OCI-LY7 (cell line): ENCODE measurements around the gene SPATA25. TPM values are rescaled to one million over a fixed set of nuclear protein-coding genes. Genes with fewer than 3 reads are reported as not detected.

Source experiments
- BruUV-seq: library from RNA; stranded (reverse); fragments of 400-500 nt; replicated peaks from 2 replicates; lab custom pipeline; 2021; lab: Mats Ljungman, UMichigan
- CTCF ChIA-PET: fragments of 300-600 bp; sonication (Branson Sonifier 250); formaldehyde crosslinking; loops from one replicate; lab custom pipeline; 2022; ENCODE audit warnings: antibody characterized with exemption; ENCODE audit not compliant: unreplicated experiment; lab: Charles Lee
- POLR2A ChIA-PET: fragments of 300-600 bp; sonication (Branson Sonifier 250); formaldehyde crosslinking; loops from one replicate; lab custom pipeline; 2022; ENCODE audit warnings: antibody characterized with exemption; lab: Charles Lee
- DNase-seq: peaks from one replicate; pipeline ENCODE4 v3.0.0-alpha.2; 2015; ENCODE audit warnings: low spot score
- H2AFZ ChIP-seq: fragments of 200-600 bp; sonication (generic), shearing (Covaris generic); 2 replicates; pipeline ENCODE4 v1.6.1; 2014; ENCODE audit warnings: mild to moderate bottlenecking, antibody characterized with exemption, low read length, moderate library complexity
- H3K27ac ChIP-seq: fragments of 200-600 bp; sonication (generic); 2 replicates; pipeline ENCODE4 v1.5.1; 2014; ENCODE audit warnings: mixed run types, low read depth, mild to moderate bottlenecking, moderate library complexity, low read length, inconsistent platforms; ENCODE audit not compliant: poor library complexity, severe bottlenecking
- H3K36me3 ChIP-seq: fragments of 200-600 bp; sonication (generic); 2 replicates; pipeline ENCODE4 v1.6.1; 2014; ENCODE audit warnings: mild to moderate bottlenecking, antibody characterized with exemption, low read length, moderate library complexity, mixed read lengths; ENCODE audit not compliant: insufficient read depth
- H3K4me1 ChIP-seq: fragments of 200-600 bp; sonication (generic); 2 replicates; pipeline ENCODE4 v1.5.1; 2014; ENCODE audit warnings: mild to moderate bottlenecking, low read length; ENCODE audit not compliant: insufficient read depth, poor library complexity, severe bottlenecking
- H3K4me2 ChIP-seq: fragments of 200-600 bp; sonication (generic); 2 replicates; pipeline ENCODE4 v1.6.1; 2014; ENCODE audit warnings: mild to moderate bottlenecking, low read length
- H3K4me3 ChIP-seq: fragments of 200-600 bp; sonication (generic); 2 replicates; pipeline ENCODE4 v1.5.1; 2014; ENCODE audit warnings: mild to moderate bottlenecking, low read depth, low read length; ENCODE audit not compliant: poor library complexity, severe bottlenecking
- H3K79me2 ChIP-seq: fragments of 200-600 bp; sonication (generic); 2 replicates; pipeline ENCODE4 v1.6.1; 2016; ENCODE audit warnings: low read depth, mild to moderate bottlenecking, low read length, moderate library complexity, mixed read lengths; ENCODE audit not compliant: insufficient read depth
- H3K9me2 ChIP-seq: fragments of 200-600 bp; sonication (generic); 2 replicates; pipeline ENCODE4 v1.6.1; 2016; ENCODE audit warnings: mild to moderate bottlenecking, low read length, mixed read lengths; ENCODE audit not compliant: insufficient read depth
- H3K9me3 ChIP-seq: fragments of 200-600 bp; sonication (generic); 2 replicates; pipeline ENCODE4 v1.6.1; 2014; ENCODE audit warnings: mild to moderate bottlenecking, mixed run types, low read length, mixed read lengths
- H4K20me1 ChIP-seq: fragments of 200-600 bp; sonication (generic); 2 replicates; pipeline ENCODE4 v1.6.1; 2014; ENCODE audit warnings: mild to moderate bottlenecking, antibody characterized with exemption, low read length, moderate library complexity, mixed read lengths; ENCODE audit not compliant: insufficient read depth
- EZH2phosphoT487 ChIP-seq: fragments of 200-600 bp; sonication (generic); IDR thresholded peaks from 2 replicates; pipeline ENCODE4 v1.6.1; 2018; ENCODE audit warnings: low read depth, borderline replicate concordance, mild to moderate bottlenecking, mixed run types, antibody characterized with exemption, low read length, moderate library complexity, mixed read lengths
- intact Hi-C: fragments of 100-400 bp; cut with micrococcal nuclease; formaldehyde crosslinking; loops from one replicate; pipeline ENCODE4 v1.10.0; 2022; ENCODE audit not compliant: unreplicated experiment
- total RNA-seq, 2 experiments: library from RNA; depleted of rRNA in 1 of 2; stranded (reverse); fragments of >200 nt in 1 of 2; shearing (Covaris generic) in 1 of 2; gene quantifications; 2 replicates each; pipeline ENCODE4 v1.2.3, GENCODE V29; 2014 to 2022
- TF ChIP-seq, protein P1 (sequence below): fragments of 200-600 bp; sonication (generic); conservative IDR thresholded peaks from 2 replicates; pipeline ENCODE4 v1.5.1; 2014; ENCODE audit warnings: mild to moderate bottlenecking, antibody characterized with exemption, low read length, moderate library complexity, mixed read lengths

SPATA25 gene
- total RNA-seq, 2 experiments from 2014 or later = 5.8 TPM

DNA sequence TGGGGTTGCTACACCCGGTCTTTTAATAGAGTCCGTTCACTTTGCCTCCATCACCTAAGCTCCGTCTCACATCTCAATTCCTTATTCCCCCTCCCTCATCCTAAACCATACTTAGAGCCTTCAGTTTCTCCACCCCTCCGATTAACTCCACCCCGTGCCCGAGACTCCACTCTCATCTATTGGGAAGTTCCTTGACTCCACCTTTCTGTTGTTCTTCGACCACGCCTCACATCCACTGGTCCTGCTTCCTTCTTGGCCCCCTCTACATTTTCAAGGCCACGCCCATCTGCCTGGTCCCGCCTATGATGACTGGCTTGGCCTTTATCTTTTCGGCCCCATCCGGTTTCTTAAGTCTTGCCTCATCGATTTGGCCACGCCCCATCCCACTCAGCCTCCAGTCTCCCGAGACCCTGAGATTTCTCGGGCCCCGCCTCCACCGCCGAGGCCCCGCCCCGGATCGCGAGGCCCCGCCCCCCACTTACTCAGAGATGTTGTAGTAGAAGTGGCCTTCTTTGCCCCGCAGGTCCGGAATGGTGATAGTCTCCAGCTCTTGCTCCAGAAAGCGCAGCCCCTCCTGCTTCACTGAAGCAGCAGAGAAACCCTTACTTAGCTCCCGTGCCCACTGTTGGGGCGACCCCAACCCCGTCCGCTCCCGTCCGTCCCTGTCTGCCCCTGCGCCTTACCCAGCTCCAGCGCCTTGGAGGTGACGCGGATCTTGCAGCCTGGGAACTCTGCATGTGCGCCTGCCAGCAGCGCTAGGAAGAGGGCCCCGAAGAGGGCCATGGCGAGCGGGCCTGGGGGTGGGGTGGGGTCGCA is 23.5 kb upstream of the SPATA25 start:
- ChIA-PET CTCF (no interaction called here), POLR2A (interaction anchor here (0.7 to 1.3 kb wide), 6 partner anchors 8 to 121 kb away, joined by 3 to 5 read pairs (median 4); no protein-coding TSS in a partner anchor)
- H3K27ac ChIP-seq = no peak overlapping the region
- H3K36me3 ChIP-seq = no peaks in the 10 kb centered on the region
- no peaks in the 10 kb centered on the region for H3K9me3 ChIP-seq
- peaks cover 14% of the 10 kb centered on the region for H3K4me1 ChIP-seq
- no peaks in the 10 kb centered on the region for H4K20me1 ChIP-seq
- TF ChIP-seq, protein P1, sequence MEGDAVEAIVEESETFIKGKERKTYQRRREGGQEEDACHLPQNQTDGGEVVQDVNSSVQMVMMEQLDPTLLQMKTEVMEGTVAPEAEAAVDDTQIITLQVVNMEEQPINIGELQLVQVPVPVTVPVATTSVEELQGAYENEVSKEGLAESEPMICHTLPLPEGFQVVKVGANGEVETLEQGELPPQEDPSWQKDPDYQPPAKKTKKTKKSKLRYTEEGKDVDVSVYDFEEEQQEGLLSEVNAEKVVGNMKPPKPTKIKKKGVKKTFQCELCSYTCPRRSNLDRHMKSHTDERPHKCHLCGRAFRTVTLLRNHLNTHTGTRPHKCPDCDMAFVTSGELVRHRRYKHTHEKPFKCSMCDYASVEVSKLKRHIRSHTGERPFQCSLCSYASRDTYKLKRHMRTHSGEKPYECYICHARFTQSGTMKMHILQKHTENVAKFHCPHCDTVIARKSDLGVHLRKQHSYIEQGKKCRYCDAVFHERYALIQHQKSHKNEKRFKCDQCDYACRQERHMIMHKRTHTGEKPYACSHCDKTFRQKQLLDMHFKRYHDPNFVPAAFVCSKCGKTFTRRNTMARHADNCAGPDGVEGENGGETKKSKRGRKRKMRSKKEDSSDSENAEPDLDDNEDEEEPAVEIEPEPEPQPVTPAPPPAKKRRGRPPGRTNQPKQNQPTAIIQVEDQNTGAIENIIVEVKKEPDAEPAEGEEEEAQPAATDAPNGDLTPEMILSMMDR = no peak
- no peak for TF ChIP-seq EZH2phosphoT487
- BruUV-seq = no TSS peak
- H3K4me2 ChIP-seq = peak overlapping the region; percentile 63
- DNase-seq = peak; percentile 100
- no peaks in the 10 kb centered on the region for H3K9me2 ChIP-seq
- intact Hi-C loops = loop anchor here (2.0 kb wide), 1 partner anchor 24 kb away; the partner anchor contains the start of gene PCIF1
- H3K79me2 ChIP-seq = no peaks in the 10 kb centered on the region
- H3K4me3 ChIP-seq = peak overlapping the region; percentile 42
- peak overlapping the region; percentile 84 for H2AFZ ChIP-seq

DNA sequence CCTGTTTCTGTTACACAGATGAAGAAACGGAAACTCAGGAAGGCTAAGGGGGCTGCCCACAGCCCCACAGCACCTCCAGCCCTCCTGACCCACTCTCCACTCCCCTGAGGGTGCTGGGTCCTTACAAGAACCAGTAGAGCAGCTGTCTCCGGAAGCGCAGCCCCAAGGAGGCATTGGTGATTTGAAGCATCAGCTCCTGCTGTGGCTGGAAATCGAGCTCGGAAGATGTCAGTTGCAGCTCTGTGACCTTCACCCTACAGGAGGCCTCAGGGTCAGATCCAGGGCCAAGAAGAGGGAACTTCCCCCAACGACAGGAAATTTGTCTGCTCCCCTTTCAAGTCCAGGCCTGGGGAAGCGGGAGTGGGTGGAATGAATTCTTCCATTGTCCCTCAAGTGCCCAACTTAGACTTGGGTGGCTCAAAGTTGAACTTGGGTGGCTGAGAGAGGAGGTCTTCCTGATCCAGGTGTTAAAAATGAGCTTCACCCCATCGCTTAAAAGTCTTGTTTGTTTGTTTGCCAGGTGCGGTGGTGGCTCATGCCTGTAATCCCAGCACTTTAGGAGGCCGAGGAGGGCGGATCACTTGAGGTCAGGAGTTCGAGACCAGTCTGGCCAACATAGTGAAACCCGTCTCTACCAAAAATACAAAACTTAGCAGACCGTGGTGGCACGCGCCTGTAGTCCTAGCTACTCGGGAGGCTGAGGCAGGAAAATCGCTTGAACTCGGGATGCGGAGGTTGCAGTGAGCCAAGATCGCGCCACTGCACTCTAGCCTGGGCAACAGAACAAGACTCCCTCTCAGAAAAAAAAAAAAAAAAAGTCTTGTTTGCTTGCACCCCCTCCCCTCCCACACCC is 22.6 kb upstream of the SPATA25 start:
- POLR2A ChIA-PET = interaction anchor here (0.7 to 1.3 kb wide), 8 partner anchors 9 to 1668 kb away, joined by 3 to 5 read pairs (median 4); no protein-coding TSS in a partner anchor
- no peaks in the 10 kb centered on the region for H3K9me3 ChIP-seq
- H3K36me3 ChIP-seq = no peaks in the 10 kb centered on the region
- intact Hi-C loops = loop anchor here (2.0 kb wide), 1 partner anchor 25 kb away; the partner anchor contains the start of gene PCIF1
- peak overlapping the region; percentile 42 for H3K4me3 ChIP-seq
- CTCF ChIA-PET = no interaction called here
- no peaks in the 10 kb centered on the region for H3K79me2 ChIP-seq
- H3K27ac ChIP-seq = no peak overlapping the region
- DNase-seq = no peak
- H2AFZ ChIP-seq = peak overlapping the region; percentile 84
- TSS peak; percentile 89 for BruUV-seq
- peaks cover 14% of the 10 kb centered on the region for H3K4me1 ChIP-seq
- no peaks in the 10 kb centered on the region for H3K9me2 ChIP-seq
- TF ChIP-seq, protein P1 = no peak
- no peak for TF ChIP-seq EZH2phosphoT487
- peak overlapping the region; percentile 57 for H3K4me2 ChIP-seq
- H4K20me1 ChIP-seq = no peaks in the 10 kb centered on the region
